Measurements from ENCODE around the gene HIBADH. TPM values are rescaled to one million over a fixed set of nuclear protein-coding genes. Genes with fewer than 3 reads are reported as not detected.
"Not testable (repeated sequence)": the region's sequence is repeated elsewhere in the genome, so short reads cannot be mapped to it uniquely, and the experiment has no call there.

The HIBADH gene
- total RNA-seq, 2 donors from 2014 or later, result 28.2 to 44.4 TPM

DNA sequence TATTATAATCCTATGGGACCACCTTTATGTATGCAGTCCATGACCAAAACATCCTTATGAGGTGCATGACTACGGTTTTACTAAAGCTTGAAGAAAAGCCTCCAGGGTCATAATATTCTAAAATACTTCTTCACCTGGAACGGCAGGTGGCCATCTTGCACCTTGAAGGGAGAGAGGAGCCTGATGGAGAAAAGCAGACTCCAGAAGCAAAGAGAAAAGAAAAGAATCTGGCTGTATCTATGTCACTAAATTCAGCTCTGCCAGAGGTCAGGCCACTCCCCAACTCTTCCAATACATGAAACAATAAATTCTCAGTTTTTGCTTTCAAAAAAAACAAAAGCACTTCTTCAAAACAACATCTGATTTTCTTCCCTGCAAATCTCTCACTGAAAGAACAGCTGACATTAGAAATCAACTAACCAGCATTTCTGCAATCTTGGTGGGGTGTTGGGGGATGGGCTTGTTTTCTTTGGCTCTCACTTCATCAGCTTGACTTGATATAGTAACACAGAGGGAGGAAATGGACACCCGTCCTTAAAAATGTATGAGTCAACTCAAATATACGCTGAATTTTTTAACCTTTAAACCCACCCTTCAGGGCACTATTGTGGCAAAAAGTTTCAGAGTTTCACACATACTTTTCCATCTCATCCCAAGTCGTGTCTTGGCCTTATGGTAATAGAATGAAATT, 21.7 kb downstream of the HIBADH start:
- H3K9me3 ChIP-seq, result no peaks in the 10 kb centered on the region
- no peaks in the 10 kb centered on the region for H3K36me3 ChIP-seq
- H3K4me3 ChIP-seq, result no peak overlapping the region
- H3K27ac ChIP-seq, result no peak overlapping the region
- no peaks in the 10 kb centered on the region for H3K27me3 ChIP-seq
- no peaks in the 10 kb centered on the region for H3K4me1 ChIP-seq
- intact Hi-C loops (cut with DNase I), result no loop called here
- H3K9ac ChIP-seq (ENCODE audit: low read depth in 2 of 2, low read length in 2 of 2), result no peak overlapping the region
- TF ChIP-seq, protein P1, sequence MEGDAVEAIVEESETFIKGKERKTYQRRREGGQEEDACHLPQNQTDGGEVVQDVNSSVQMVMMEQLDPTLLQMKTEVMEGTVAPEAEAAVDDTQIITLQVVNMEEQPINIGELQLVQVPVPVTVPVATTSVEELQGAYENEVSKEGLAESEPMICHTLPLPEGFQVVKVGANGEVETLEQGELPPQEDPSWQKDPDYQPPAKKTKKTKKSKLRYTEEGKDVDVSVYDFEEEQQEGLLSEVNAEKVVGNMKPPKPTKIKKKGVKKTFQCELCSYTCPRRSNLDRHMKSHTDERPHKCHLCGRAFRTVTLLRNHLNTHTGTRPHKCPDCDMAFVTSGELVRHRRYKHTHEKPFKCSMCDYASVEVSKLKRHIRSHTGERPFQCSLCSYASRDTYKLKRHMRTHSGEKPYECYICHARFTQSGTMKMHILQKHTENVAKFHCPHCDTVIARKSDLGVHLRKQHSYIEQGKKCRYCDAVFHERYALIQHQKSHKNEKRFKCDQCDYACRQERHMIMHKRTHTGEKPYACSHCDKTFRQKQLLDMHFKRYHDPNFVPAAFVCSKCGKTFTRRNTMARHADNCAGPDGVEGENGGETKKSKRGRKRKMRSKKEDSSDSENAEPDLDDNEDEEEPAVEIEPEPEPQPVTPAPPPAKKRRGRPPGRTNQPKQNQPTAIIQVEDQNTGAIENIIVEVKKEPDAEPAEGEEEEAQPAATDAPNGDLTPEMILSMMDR (IDR thresholded peaks at IDR 0.05), result no peak
- no peak for DNase-seq

- Histone ChIP-seq H3K27ac (no peak overlapping the region), H3K9me3 (no peaks in the 10 kb centered on the region), H3K36me3 (no peaks in the 10 kb centered on the region), H3K4me3 (no peak overlapping the region), H3K9ac (ENCODE audit: low read depth in 2 of 2, low read length in 2 of 2) (no peak overlapping the region), H3K4me1 (no peaks in the 10 kb centered on the region), H3K27me3 (no peaks in the 10 kb centered on the region)
- intact Hi-C loops (cut with DNase I), result no loop called here
- TF ChIP-seq, protein P1 (IDR thresholded peaks at IDR 0.05), result no peak
- DNase-seq, result no peak
Observed at GRCh38 chr7:27639851-27640250, 22.8 kb downstream of the HIBADH start.

DNA sequence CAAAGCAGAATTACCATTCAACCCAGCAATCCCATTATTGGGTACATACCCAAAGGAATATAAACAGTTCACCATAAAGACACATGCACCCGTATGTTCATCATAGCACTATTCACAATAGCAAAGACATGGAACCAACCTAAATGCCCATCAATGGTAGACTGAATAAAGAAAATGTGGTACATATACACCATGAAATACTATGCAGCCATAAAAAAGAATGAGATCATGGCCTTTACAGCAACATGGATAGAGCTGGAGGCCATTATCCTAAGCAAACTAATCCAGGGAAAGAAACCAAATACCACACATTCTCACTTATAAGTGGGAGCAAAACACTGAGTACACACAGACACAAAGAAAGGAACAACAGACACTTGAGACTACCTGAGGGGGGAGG, 23.6 kb downstream of the HIBADH start:
- DNase-seq; H3K36me3 ChIP-seq; H3K9me3 ChIP-seq; intact Hi-C loops (cut with DNase I); H3K9ac ChIP-seq (ENCODE audit: low read depth in 2 of 2, low read length in 2 of 2); H3K4me1 ChIP-seq; H3K27ac ChIP-seq; H3K4me3 ChIP-seq; H3K27me3 ChIP-seq: not testable (repeated sequence)

GRCh38 chr7:27636326-27637006, 26.2 kb downstream of the HIBADH start:
- Histone ChIP-seq H3K4me1 (no peaks in the 10 kb centered on the region), H3K9ac (ENCODE audit: low read depth in 2 of 2, low read length in 2 of 2) (no peak overlapping the region), H3K27me3 (no peaks in the 10 kb centered on the region), H3K36me3 (no peaks in the 10 kb centered on the region), H3K9me3 (no peaks in the 10 kb centered on the region), H3K4me3 (no peak overlapping the region), H3K27ac (no peak overlapping the region)
- no peak for DNase-seq
- TF ChIP-seq, protein P1 (IDR thresholded peaks at IDR 0.05), result no peak
- intact Hi-C loops (cut with DNase I), result no loop called here

DNA sequence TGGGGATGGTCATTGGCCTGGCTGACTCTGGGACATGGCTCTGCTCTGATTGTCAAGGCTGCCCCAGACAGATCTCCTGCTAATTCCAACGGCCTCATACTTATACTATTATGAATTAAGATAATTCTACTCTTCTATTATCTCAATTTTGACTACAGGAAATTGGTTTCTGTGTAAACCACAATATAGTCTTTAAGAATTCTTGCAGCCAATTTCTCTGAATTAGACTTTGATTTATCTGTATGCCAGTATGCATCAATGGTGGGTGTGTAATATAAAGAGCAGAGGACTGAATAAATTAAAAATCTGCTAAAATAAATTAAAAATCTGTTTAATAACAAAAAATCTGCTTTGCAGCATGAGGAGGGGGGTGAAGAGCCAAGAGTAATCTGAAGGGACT, 27.0 kb downstream of the HIBADH start:
- Histone ChIP-seq H3K4me1 (no peaks in the 10 kb centered on the region), H3K9ac (ENCODE audit: low read depth in 2 of 2, low read length in 2 of 2) (no peak overlapping the region), H3K36me3 (no peaks in the 10 kb centered on the region), H3K27ac (no peak overlapping the region), H3K27me3 (no peaks in the 10 kb centered on the region), H3K4me3 (no peak overlapping the region), H3K9me3 (no peaks in the 10 kb centered on the region)
- no peak for DNase-seq
- TF ChIP-seq, protein P1 (IDR thresholded peaks at IDR 0.05), result no peak
- intact Hi-C loops (cut with DNase I), result no loop called here
